ENCODE results near the gene ANXA6. TPM values are rescaled to one million over a fixed set of nuclear protein-coding genes. Genes with fewer than 3 reads are reported as not detected.
A peak's percentile ranks its signal among the peaks of the same experiment; 100 is the strongest.

Gene ANXA6
- total RNA-seq, 2 donors from 2014 or later, result 164 to 165 TPM

DNA sequence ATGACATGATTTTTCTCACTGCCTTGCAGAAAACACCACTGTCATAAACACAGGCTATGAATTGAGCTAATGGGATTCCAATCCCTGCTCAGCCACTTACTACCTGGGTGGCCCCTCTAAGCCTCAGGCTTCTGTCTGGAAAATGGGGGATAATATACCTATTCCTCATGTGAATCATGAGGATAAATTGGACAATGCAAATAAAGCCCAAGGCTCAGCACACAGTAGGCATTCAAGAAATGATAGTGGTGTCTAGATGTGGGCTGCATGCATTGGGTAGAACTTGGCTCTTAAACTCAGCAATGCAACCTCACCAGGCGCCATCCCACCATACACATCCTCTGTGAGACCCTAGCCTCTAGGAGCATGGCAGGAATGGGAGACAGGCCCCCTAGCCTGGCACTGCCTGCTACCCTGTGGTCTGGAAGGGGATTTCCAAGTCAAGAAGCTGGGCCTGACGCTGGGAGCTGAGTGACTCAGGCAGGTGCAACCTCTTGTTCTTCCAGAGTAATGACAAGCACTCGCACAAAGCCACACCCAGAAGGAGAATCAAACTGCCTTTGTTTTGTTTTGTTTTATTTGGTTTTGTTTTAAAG lies 74.4 kb downstream of the ANXA6 start:
- H3K9me3 ChIP-seq, result no peaks in the 10 kb centered on the region
- no peaks in the 10 kb centered on the region for H3K36me3 ChIP-seq
- peaks cover 0 to 69% of the 10 kb centered on the region in 2 donors for H3K4me1 ChIP-seq
- no peaks in the 10 kb centered on the region for H3K27me3 ChIP-seq
- TF ChIP-seq, protein P1, sequence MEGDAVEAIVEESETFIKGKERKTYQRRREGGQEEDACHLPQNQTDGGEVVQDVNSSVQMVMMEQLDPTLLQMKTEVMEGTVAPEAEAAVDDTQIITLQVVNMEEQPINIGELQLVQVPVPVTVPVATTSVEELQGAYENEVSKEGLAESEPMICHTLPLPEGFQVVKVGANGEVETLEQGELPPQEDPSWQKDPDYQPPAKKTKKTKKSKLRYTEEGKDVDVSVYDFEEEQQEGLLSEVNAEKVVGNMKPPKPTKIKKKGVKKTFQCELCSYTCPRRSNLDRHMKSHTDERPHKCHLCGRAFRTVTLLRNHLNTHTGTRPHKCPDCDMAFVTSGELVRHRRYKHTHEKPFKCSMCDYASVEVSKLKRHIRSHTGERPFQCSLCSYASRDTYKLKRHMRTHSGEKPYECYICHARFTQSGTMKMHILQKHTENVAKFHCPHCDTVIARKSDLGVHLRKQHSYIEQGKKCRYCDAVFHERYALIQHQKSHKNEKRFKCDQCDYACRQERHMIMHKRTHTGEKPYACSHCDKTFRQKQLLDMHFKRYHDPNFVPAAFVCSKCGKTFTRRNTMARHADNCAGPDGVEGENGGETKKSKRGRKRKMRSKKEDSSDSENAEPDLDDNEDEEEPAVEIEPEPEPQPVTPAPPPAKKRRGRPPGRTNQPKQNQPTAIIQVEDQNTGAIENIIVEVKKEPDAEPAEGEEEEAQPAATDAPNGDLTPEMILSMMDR (IDR thresholded peaks at IDR 0.05), result no peak
- H3K4me3 ChIP-seq, result no peak overlapping the region
- no peak for DNase-seq (ENCODE audit: low spot score)
- no peak overlapping the region for H3K27ac ChIP-seq

DNA sequence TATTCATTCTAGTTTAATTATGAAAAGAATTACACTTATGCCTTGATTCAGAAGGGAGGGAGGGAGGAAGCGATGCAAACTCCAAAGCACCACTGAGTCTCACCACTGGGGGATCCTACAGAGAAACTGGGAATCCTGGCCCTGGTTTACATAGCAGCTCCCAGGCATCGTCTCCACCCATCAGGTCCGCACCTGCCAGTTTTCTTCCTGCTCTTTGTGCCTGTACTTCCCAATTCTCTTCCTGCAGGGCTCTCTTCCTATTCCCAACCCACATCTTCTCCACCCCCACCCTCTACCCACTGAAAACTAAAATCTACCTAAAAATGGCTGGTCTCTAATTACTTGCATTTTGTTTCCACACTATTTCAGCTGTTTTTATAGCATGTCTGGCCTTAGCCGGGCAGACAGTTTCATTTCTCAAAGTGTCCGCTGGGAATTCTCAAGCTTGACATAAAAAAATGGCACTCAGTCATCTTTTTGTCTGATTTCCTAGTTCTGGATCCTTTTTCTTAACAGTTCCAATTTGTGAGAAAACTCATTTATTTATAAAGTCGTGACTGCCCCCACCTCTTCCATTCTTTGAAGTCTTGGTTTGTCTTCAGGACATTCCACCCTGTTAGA lies 75.2 kb downstream of the ANXA6 start:
- no peaks in the 10 kb centered on the region for H3K9me3 ChIP-seq
- TF ChIP-seq, protein P1 (IDR thresholded peaks at IDR 0.05), result peak; percentile 27 to 46
- no peaks in the 10 kb centered on the region for H3K27me3 ChIP-seq
- H3K36me3 ChIP-seq, result peaks cover 1% of the 10 kb centered on the region
- no peak overlapping the region for H3K4me3 ChIP-seq
- no peak for DNase-seq (ENCODE audit: low spot score)
- H3K27ac ChIP-seq, result peak overlapping the region; percentile 99
- H3K4me1 ChIP-seq, result peaks cover 0 to 73% of the 10 kb centered on the region in 2 donors

DNA sequence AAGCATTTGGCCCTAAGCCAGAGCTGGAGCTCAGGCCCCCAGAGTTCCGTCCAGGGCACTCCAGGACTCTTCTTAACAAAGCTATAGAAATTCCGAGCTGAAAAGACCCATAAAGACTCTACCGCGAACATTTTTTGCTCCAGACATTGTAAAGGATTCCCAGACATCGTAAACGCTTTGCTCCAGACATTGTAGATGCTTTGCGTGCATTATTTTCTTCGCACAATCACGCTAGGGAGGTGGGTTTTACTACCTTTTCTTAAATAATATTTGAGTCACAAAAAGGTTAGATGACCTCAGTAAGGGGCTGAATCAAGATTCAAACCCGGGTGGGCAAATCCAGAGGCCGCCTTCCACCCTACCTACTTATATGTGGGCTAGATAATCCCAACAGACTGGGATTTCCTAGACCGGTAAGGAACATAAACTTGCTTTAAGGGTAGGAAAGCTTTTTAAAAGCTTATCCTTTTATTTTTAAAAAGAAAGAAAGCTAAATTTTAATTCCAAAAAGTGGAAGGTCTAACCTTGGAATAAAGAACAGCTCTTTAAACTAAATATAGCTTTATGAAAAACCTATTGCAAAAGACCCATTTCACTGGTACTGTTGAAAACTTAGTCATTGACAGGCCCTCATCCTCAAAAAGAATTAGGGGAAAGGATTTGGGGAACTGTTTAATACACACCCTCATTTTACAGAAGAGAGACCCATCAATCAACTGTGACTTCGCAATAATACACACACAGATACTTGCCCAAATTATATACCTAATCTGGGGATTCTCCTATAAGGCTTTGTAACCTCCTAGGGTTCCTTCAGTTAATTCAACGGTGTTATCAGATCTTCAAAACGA lies 75.9 kb downstream of the ANXA6 start:
- TF ChIP-seq, protein P1 (IDR thresholded peaks at IDR 0.05), result no peak
- Histone ChIP-seq H3K36me3 (peaks cover 5% of the 10 kb centered on the region), H3K27ac (peak overlapping the region; percentile 99), H3K27me3 (no peaks in the 10 kb centered on the region), H3K4me3 (peak overlapping the region; percentile 80 to 88), H3K4me1 (peaks cover 0 to 66% of the 10 kb centered on the region in 2 donors), H3K9me3 (no peaks in the 10 kb centered on the region)
- no peak for DNase-seq (ENCODE audit: low spot score)

DNA sequence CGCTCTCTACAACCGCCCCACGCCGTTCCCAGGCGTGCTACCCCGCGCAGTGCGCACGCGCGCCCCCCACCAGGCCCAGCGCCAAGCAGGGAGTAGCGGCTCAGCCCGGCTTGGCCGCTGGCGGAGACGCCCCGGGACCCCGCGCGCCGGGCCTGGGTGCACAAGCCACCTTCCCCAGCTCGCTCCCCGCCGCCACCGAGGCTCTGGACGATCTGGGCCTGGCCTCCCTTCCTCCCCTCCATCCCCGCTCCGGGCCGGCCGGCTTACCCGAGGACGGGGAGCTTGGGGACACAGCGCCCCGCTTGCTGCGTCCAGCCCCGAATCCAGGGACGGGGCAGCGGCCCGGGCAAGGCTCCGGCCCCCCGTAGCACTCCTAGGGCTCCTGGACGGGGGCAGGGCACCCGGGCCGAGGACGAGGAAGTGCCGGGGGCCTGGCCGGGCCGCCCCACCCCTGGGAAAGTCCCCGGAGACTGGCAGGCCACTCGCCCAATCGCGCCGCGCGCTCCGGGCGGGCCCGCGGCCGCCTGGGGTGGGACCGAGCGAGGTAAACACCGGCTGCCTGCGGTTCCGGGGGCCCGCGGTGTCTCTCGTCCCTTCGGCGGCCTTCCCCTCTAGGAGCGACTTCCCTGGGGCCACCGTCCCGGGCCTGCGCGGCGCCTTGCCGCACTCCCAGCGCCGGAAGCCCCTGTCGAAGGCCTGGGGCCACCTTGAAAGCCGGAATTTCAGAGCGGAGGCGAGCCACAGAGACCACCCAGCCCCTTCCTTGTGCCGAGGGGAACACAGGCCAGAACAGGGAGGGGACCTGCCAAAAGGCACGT lies 76.8 kb downstream of the ANXA6 start, which contains the start of gene TNIP1:
Gene TNIP1 (minus strand): TSS at position 422 of the 818 bp plus-strand sequence. CDS start 15,939 bp downstream, outside the sequence.
- peaks cover 5% of the 10 kb centered on the region for H3K36me3 ChIP-seq
- TF ChIP-seq, protein P1 (IDR thresholded peaks at IDR 0.05), result no peak

More for the DNA sequence above, 76.8 kb downstream of the ANXA6 start, which contains the start of gene TNIP1:
- Histone ChIP-seq H3K4me1 (peaks cover 0 to 61% of the 10 kb centered on the region in 2 donors), H3K4me3 (peak within 1 kb of the TSS; percentile 80 to 88), H3K9me3 (no peaks in the 10 kb centered on the region), H3K27me3 (no peaks in the 10 kb centered on the region), H3K27ac (peak within 1 kb of the TSS; percentile 99)
- DNase-seq (ENCODE audit: low spot score), result peak; percentile 92

All from right atrium auricular region (tissue), 2 donors.